HUES6 (cell line): ENCODE data around the gene FDCSP.

Experiments used
- H3K27ac ChIP-seq: 2 replicates; pipeline ENCODE4 v1.7.0; 2013; ENCODE audit warnings: low read depth, mild to moderate bottlenecking, low read length, inconsistent platforms
- H3K27me3 ChIP-seq: 2 replicates; pipeline ENCODE4 v1.6.1; 2013; ENCODE audit warnings: low read length; ENCODE audit not compliant: control insufficient read depth, insufficient read depth
- H3K36me3 ChIP-seq: 2 replicates; pipeline ENCODE4 v1.6.1; 2013; ENCODE audit warnings: low read length; ENCODE audit not compliant: control insufficient read depth, insufficient read depth
- H3K4me1 ChIP-seq: 2 replicates; pipeline ENCODE4 v1.6.1; 2013; ENCODE audit warnings: low read length; ENCODE audit not compliant: control insufficient read depth, insufficient read depth
- H3K4me3 ChIP-seq: 2 replicates; pipeline ENCODE4 v1.5.1; 2013; ENCODE audit warnings: low read depth, low read length
- H3K9ac ChIP-seq: one replicate; pipeline ENCODE4 v1.6.1; 2013; ENCODE audit warnings: mild to moderate bottlenecking, low read length
- H3K9me3 ChIP-seq: 2 replicates; pipeline ENCODE4 v1.6.1; 2013; ENCODE audit warnings: low read depth, low read length; ENCODE audit not compliant: control insufficient read depth, insufficient read depth

Gene FDCSP

DNA sequence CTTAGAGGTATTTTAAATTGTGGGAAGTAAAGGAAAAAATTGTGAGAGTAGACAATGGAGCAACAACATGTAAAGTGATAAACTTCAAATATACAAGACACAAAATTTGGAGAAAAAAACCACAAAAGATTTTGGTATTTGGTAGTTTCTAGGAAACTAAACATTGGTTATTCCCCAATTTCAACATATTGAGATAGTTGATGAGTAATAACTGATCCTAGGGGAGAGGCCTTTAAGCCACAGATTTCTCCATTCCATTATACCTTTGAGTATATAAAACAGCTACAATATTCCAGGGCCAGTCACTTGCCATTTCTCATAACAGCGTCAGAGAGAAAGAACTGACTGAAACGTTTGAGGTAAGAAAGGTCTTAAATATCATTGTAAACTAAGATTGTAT lies at the start of gene FDCSP:
TSS of gene FDCSP (plus strand) at position 301 of the 400 bp plus-strand sequence. CDS start 5,071 bp downstream, outside the sequence.
- Histone ChIP-seq H3K9ac (no peak within 1 kb of the TSS), H3K4me1 (no peaks in the 10 kb centered on the region), H3K36me3 (no peaks in the 10 kb centered on the region), H3K9me3 (no peaks in the 10 kb centered on the region), H3K4me3 (no peak within 1 kb of the TSS), H3K27ac (no peak within 1 kb of the TSS), H3K27me3 (no peaks in the 10 kb centered on the region)

DNA sequence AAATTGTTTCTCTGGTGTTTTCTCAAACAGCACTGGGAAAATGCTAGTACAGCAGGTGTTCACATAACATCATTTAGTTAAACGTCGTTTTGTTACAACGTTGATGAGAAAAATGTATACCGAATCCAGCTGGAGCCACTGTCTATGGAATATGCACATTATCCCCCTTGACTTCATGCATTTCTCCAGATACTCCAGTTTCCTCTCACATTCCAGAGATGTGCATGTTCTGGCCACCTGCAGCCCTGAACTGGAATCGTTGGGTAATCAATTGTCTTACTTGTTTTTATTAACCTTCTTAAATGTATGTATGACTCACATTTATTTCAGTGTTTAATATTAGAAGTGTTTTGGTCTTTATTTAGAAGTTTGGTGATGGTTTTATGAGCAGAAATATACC lies 48.8 kb upstream of the FDCSP start:
- Histone ChIP-seq H3K9me3 (no peaks in the 10 kb centered on the region), H3K27me3 (no peaks in the 10 kb centered on the region)

DNA sequence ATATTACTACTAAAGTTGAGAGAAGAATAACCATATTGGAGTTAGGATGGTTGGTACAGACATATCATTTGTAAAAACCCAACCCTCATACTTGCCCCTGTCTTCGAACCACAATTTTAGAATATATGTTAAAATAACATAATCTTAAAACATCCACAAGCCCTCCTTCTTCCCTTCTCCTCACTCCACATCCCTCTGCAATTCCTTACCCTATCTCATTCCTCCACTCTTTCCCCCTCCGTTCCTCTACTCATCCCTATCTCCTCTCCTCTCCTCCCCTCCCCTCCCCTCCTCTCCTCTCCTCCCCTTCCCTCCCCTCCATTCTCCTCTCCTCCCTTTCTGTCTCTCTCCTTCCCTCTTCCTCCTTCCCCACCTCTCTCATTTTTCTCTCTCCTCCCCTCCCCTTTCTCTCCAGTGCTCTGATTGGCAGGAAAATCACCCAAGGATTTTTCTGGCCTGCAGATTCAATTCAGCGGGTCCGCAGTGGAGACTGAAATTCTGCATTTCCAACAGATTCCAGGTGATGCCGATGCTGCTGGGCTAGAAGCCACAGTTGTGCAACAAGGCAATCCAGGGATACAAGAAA lies 47.8 kb upstream of the FDCSP start:
- no peaks in the 10 kb centered on the region for H3K9me3 ChIP-seq
- H3K9ac ChIP-seq = no peak overlapping the region
- no peaks in the 10 kb centered on the region for H3K27me3 ChIP-seq
- H3K27ac ChIP-seq = no peak overlapping the region
- no peaks in the 10 kb centered on the region for H3K4me1 ChIP-seq
- H3K4me3 ChIP-seq = no peak overlapping the region
- H3K36me3 ChIP-seq = no peaks in the 10 kb centered on the region

More for the DNA sequence above, 48.8 kb upstream of the FDCSP start:
- Histone ChIP-seq H3K36me3 (no peaks in the 10 kb centered on the region), H3K4me3 (no peak overlapping the region), H3K4me1 (no peaks in the 10 kb centered on the region), H3K27ac (no peak overlapping the region), H3K9ac (no peak overlapping the region)

DNA sequence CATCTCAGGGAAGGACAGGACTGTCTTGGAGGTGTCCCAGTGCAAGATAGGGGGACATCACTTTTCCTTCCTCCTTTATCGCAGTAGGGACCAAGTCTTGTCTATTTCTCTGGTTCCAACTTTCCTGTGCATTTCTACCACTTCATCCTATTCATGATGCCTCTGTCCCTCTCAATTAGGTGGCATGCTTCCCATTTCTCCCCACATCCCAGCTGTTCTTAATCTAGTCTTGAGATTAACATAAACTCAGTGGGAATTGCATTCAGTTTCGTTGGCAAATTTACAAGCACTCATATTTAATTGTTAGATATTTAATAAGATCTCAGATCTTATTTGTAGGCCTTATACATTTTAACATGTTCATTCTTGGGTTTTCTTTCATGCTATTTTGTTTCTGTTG lies 46.1 kb upstream of the FDCSP start:
- H3K4me1 ChIP-seq = no peaks in the 10 kb centered on the region
- no peak overlapping the region for H3K9ac ChIP-seq
- H3K4me3 ChIP-seq = no peak overlapping the region
- H3K36me3 ChIP-seq = no peaks in the 10 kb centered on the region
- H3K9me3 ChIP-seq = no peaks in the 10 kb centered on the region
- no peak overlapping the region for H3K27ac ChIP-seq
- no peaks in the 10 kb centered on the region for H3K27me3 ChIP-seq

DNA sequence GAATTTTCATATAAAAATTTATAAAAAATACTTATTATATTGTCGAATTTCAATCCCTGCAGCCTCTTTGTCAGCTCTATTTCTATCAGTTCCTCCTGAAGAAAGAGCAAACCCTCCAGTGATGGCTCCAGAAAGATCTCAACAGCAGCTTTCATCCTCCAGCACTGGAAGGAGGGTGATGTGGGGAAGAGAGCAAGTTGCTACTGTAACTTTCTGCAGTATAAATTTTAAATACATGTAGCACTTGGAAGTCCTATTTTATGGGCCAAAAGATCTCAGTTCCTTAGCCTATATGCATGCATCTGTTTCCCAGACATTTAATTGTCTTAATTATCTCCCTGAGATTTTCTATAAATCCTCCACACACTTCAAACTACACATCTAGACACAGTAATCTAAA lies 44.1 kb upstream of the FDCSP start:
- no peaks in the 10 kb centered on the region for H3K36me3 ChIP-seq
- H3K27me3 ChIP-seq = no peaks in the 10 kb centered on the region
- H3K9ac ChIP-seq = no peak overlapping the region
- H3K4me1 ChIP-seq = no peaks in the 10 kb centered on the region
- H3K27ac ChIP-seq = no peak overlapping the region
- H3K4me3 ChIP-seq = no peak overlapping the region
- no peaks in the 10 kb centered on the region for H3K9me3 ChIP-seq

DNA sequence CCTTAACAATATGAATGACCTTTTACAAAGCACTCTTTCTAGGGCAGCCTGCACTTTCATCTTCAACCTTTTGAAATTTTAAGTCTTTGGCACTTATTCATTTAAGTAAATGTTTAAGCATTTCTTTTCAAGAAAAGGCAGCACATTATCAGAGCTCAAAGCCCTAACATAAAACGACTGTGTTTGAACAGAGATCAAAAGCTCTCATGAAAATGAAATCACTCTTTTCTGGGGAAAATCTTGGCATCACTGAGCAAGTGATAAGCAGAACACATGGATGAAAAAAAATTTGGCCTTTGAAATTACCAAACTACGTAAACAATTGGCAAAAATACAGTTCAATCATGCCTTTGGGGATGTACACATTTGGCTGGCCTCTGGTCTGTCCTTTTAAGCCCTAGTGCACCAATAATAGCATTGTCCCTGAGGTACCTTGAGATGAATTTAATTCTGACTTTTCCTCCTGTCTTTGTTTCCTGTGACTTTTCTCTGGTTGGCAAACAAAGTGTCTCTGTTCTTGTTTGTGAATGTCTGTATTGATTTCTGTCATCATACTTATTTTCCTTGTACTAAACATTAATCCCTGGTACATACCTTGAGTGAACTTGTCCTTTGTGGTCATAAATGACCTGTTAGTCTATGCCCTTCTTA lies 43.3 kb upstream of the FDCSP start:
- Histone ChIP-seq H3K9me3 (no peaks in the 10 kb centered on the region), H3K36me3 (no peaks in the 10 kb centered on the region), H3K27me3 (no peaks in the 10 kb centered on the region), H3K4me3 (no peak overlapping the region), H3K4me1 (no peaks in the 10 kb centered on the region), H3K27ac (no peak overlapping the region), H3K9ac (no peak overlapping the region)

DNA sequence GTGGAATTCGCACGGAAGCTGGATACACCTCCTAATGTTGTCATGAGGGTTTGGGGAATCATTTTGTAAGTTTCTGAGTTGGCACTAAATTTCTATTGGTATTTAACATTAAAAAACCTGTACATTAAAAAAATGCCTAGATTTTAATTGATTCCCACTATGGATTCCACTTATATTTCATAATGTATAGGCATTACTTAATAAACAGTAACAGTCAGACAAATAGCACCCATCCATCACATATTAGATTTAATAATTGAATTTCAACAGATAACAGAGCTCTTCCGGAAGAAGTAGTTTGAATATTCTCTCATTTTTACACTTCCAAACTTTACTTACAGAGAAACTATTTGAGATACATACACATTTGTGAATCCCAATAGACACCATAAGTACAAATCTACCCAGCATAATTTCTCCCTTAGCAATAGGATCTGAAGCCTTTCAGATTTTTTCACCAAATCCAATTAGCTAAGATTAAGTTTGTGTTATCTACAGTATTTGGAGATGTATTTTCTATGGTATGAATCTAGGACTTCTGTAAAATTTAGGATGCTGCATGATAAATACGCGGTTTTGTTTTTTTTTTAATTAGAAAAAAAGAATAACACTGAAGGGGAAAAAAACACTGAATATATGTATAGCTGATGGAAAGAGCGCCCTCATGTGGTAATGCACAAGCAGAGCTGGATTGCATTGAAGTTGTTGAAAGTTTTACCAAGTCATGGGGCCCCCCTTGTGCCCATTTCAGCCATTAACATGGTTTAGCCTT lies 42.6 kb upstream of the FDCSP start:
- Histone ChIP-seq H3K9ac (no peak overlapping the region), H3K9me3 (no peaks in the 10 kb centered on the region), H3K27me3 (no peaks in the 10 kb centered on the region), H3K36me3 (no peaks in the 10 kb centered on the region), H3K4me1 (no peaks in the 10 kb centered on the region), H3K4me3 (no peak overlapping the region), H3K27ac (no peak overlapping the region)

DNA sequence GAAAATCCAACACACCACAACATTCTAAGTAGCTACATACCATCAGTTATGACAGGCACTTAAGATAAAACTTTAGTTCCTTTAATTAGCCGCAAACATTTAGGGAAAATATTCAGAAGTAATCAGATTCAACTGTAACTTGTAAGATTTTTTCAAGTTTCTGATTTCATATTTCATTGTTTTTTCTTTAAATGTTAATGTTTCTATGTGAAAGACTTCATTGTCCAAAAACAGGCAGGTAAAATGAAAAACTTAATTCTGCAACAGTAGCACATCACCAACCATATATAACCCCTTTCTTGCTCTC lies 42.0 kb upstream of the FDCSP start:
- H3K4me3 ChIP-seq = no peak overlapping the region
- H3K9me3 ChIP-seq = no peaks in the 10 kb centered on the region
- H3K9ac ChIP-seq = no peak overlapping the region

DNA sequence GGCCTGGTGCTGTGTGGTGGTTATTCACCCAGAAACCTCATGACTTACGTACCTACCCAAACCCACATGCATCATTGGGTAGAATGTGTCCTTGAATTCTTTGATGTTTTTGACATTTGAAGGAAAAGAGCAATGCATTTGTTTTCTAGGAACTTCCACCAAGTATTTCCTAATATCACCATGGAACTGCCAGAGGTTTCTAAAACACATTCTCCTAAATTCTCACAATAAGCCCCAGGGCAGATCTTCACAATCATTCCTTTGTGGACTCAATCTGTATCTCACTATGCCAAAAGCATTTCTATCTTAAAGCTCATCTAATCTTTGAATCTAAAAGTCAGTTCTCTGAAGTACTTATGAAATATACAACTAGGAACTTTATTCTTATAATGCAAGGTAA lies 38.7 kb upstream of the FDCSP start:
- H3K9ac ChIP-seq = no peak overlapping the region
- no peaks in the 10 kb centered on the region for H3K36me3 ChIP-seq
- H3K4me1 ChIP-seq = no peaks in the 10 kb centered on the region
- H3K27ac ChIP-seq = no peak overlapping the region
- H3K4me3 ChIP-seq = no peak overlapping the region
- H3K9me3 ChIP-seq = no peaks in the 10 kb centered on the region
- no peaks in the 10 kb centered on the region for H3K27me3 ChIP-seq

More for the DNA sequence above, 42.0 kb upstream of the FDCSP start:
- Histone ChIP-seq H3K27ac (no peak overlapping the region), H3K27me3 (no peaks in the 10 kb centered on the region), H3K36me3 (no peaks in the 10 kb centered on the region), H3K4me1 (no peaks in the 10 kb centered on the region)

DNA sequence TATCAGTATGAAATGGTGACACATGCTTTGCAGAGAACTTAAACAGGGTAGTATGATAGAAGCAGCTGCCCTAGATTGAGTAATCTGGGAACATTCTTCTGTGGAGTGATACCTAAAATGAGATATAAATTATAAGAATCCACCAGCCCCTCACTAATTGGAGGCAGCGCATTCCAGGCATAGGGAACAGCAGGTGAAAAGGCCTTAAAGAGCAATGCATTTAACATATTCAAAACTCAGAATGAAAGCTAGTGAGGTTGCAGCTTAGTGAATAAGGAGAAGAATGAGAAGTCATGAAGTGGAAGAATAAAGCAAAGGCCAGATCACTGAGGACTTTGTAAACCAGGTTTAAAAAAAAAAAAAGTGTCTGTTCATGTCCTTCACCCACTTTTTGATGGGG lies 35.3 kb upstream of the FDCSP start:
- Histone ChIP-seq H3K27me3 (no peaks in the 10 kb centered on the region), H3K9ac (no peak overlapping the region), H3K4me1 (no peaks in the 10 kb centered on the region), H3K27ac (no peak overlapping the region), H3K36me3 (no peaks in the 10 kb centered on the region), H3K4me3 (no peak overlapping the region), H3K9me3 (no peaks in the 10 kb centered on the region)

DNA sequence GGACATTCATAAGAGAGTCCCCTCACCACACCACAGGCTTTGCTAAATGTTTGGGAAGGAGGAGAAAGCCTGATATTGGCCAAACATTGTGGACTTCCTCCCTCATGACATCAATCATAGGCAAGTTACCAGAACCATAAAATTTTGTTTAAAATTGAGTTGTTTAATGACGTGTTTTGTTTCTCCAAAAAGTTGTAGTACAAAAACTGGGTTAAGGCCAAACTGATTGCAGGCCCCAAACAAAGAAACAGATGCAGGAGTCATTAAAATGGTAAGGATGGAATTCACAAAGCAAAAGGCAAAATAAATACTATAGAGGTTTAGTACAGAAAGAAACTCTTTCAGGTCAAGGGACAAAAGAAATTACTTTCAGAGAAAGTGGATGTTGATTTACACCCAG lies 34.3 kb upstream of the FDCSP start:
- no peaks in the 10 kb centered on the region for H3K4me1 ChIP-seq
- no peak overlapping the region for H3K27ac ChIP-seq
- no peak overlapping the region for H3K9ac ChIP-seq
- H3K27me3 ChIP-seq = no peaks in the 10 kb centered on the region
- no peaks in the 10 kb centered on the region for H3K36me3 ChIP-seq
- H3K4me3 ChIP-seq = no peak overlapping the region
- H3K9me3 ChIP-seq = no peaks in the 10 kb centered on the region
